HAP-1 (cell line): ENCODE measurements around the gene TXNL4B.

ENCODE experiments used
- DNase-seq, 2 experiments: peaks; one replicate each; pipeline ENCODE4 v3.0.0-alpha.2; 2016 to 2020; ENCODE audit warnings: low spot score in 2 of 2
- H3K27me3 ChIP-seq: fragments of 250-450 bp; sonication (Bioruptor Pico); 2 replicates; pipeline ENCODE4 v1.5.1; 2020; ENCODE audit warnings: low read depth, mild to moderate bottlenecking, moderate library complexity
- H3K36me3 ChIP-seq: fragments of 250-450 bp; sonication (Bioruptor Pico); replicated peaks from 2 replicates; pipeline ENCODE4 v1.5.1; 2020; ENCODE audit warnings: mild to moderate bottlenecking
- H3K4me1 ChIP-seq: fragments of 250-450 bp; sonication (Bioruptor Pico); 2 replicates; pipeline ENCODE4 v1.5.1; 2020; ENCODE audit warnings: mild to moderate bottlenecking
- H3K4me3 ChIP-seq: fragments of 250-450 bp; sonication (Bioruptor Pico); 2 replicates; pipeline ENCODE4 v1.5.1; 2020; ENCODE audit warnings: mild to moderate bottlenecking, moderate library complexity
- H3K9me3 ChIP-seq: fragments of 250-450 bp; sonication (Bioruptor Pico); 2 replicates; pipeline ENCODE4 v1.5.1; 2020; ENCODE audit warnings: mild to moderate bottlenecking, moderate library complexity
- in situ Hi-C: fragments of 300-500 bp; cut with MboI; formaldehyde crosslinking; loops from 3 replicates; pipeline ENCODE4 v1.14.3; 2020; ENCODE audit warnings: low sequenced_read_pairs, inconsistent platforms, mixed read lengths

Gene TXNL4B

GRCh38 chr16:72109300-72109699 is 15.9 kb upstream of the TXNL4B start:
- in situ Hi-C loops: no loop called here
- no peak overlapping the region for H3K4me3 ChIP-seq
- H3K9me3 ChIP-seq: no peaks in the 10 kb centered on the region
- DNase-seq: no peak
- H3K27me3 ChIP-seq: no peaks in the 10 kb centered on the region
- no peaks in the 10 kb centered on the region for H3K4me1 ChIP-seq
- peaks cover 75% of the 10 kb centered on the region for H3K36me3 ChIP-seq

- no peaks in the 10 kb centered on the region for H3K27me3 ChIP-seq
- no peak for DNase-seq
- H3K9me3 ChIP-seq: no peaks in the 10 kb centered on the region
- in situ Hi-C loops: no loop called here
- peaks cover 83% of the 10 kb centered on the region for H3K36me3 ChIP-seq
- H3K4me3 ChIP-seq: no peak overlapping the region
- H3K4me1 ChIP-seq: no peaks in the 10 kb centered on the region
These were observed 15.1 kb upstream of the TXNL4B start for GRCh38 chr16:72108353-72109102.

- peaks cover 92% of the 10 kb centered on the region for H3K36me3 ChIP-seq
- no peak for DNase-seq
- no peak overlapping the region for H3K4me3 ChIP-seq
- no peaks in the 10 kb centered on the region for H3K9me3 ChIP-seq
- no peaks in the 10 kb centered on the region for H3K4me1 ChIP-seq
- no peaks in the 10 kb centered on the region for H3K27me3 ChIP-seq
- in situ Hi-C loops: no loop called here
These were observed 14.0 kb upstream of the TXNL4B start for GRCh38 chr16:72107371-72107770.

- Histone ChIP-seq H3K27me3 (no peaks in the 10 kb centered on the region), H3K4me1 (no peaks in the 10 kb centered on the region), H3K36me3 (peaks cover 92% of the 10 kb centered on the region), H3K4me3 (no peak overlapping the region), H3K9me3 (no peaks in the 10 kb centered on the region)
- in situ Hi-C loops: no loop called here
- DNase-seq: no peak
These were observed 12.6 kb upstream of the TXNL4B start for GRCh38 chr16:72105978-72106377.

- DNase-seq: no peak
- Histone ChIP-seq H3K4me3 (no peak overlapping the region), H3K27me3 (no peaks in the 10 kb centered on the region), H3K9me3 (no peaks in the 10 kb centered on the region), H3K4me1 (no peaks in the 10 kb centered on the region), H3K36me3 (peaks cover 92% of the 10 kb centered on the region)
- in situ Hi-C loops: no loop called here
These were observed 11.5 kb upstream of the TXNL4B start for GRCh38 chr16:72104905-72105304.

GRCh38 chr16:72101195-72101594 is 7.8 kb upstream of the TXNL4B start:
- Histone ChIP-seq H3K9me3 (no peaks in the 10 kb centered on the region), H3K27me3 (no peaks in the 10 kb centered on the region), H3K36me3 (peaks cover 84% of the 10 kb centered on the region), H3K4me3 (no peak overlapping the region), H3K4me1 (no peaks in the 10 kb centered on the region)
- in situ Hi-C loops: no loop called here
- DNase-seq: no peak

GRCh38 chr16:72099377-72099818 is 6.0 kb upstream of the TXNL4B start:
- no peaks in the 10 kb centered on the region for H3K9me3 ChIP-seq
- H3K4me3 ChIP-seq: no peak overlapping the region
- peaks cover 5% of the 10 kb centered on the region for H3K4me1 ChIP-seq
- in situ Hi-C loops: no loop called here
- DNase-seq: peak; percentile 13 to 67
- H3K36me3 ChIP-seq: peaks cover 71% of the 10 kb centered on the region
- no peaks in the 10 kb centered on the region for H3K27me3 ChIP-seq

- in situ Hi-C loops: no loop called here
- H3K4me3 ChIP-seq: no peak overlapping the region
- DNase-seq: no peak
- peaks cover 5% of the 10 kb centered on the region for H3K4me1 ChIP-seq
- no peaks in the 10 kb centered on the region for H3K9me3 ChIP-seq
- H3K36me3 ChIP-seq: peaks cover 66% of the 10 kb centered on the region
- no peaks in the 10 kb centered on the region for H3K27me3 ChIP-seq
These were observed 5.5 kb upstream of the TXNL4B start for GRCh38 chr16:72098936-72099335.

GRCh38 chr16:72094266-72094610 is 818 bp upstream of the TXNL4B start:
- Histone ChIP-seq H3K36me3 (peaks cover 28% of the 10 kb centered on the region), H3K9me3 (no peaks in the 10 kb centered on the region), H3K4me1 (peaks cover 5% of the 10 kb centered on the region), H3K4me3 (peak overlapping the region; percentile 81), H3K27me3 (no peaks in the 10 kb centered on the region)
- DNase-seq: no peak
- in situ Hi-C loops: no loop called here

GRCh38 chr16:72092832-72093447 is 480 bp downstream of the TXNL4B start:
- peak overlapping the region; percentile 81 for H3K4me3 ChIP-seq
- DNase-seq: peak; percentile 54 to 65
- H3K4me1 ChIP-seq: peaks cover 5% of the 10 kb centered on the region
- H3K9me3 ChIP-seq: no peaks in the 10 kb centered on the region
- H3K36me3 ChIP-seq: peaks cover 31% of the 10 kb centered on the region
- H3K27me3 ChIP-seq: no peaks in the 10 kb centered on the region
- in situ Hi-C loops: no loop called here

- DNase-seq: no peak
- Histone ChIP-seq H3K36me3 (peaks cover 33% of the 10 kb centered on the region), H3K4me3 (no peak overlapping the region), H3K4me1 (peaks cover 5% of the 10 kb centered on the region), H3K9me3 (no peaks in the 10 kb centered on the region), H3K27me3 (no peaks in the 10 kb centered on the region)
- in situ Hi-C loops: no loop called here
These were observed 2.2 kb downstream of the TXNL4B start for GRCh38 chr16:72091217-72091616.

- no peaks in the 10 kb centered on the region for H3K4me1 ChIP-seq
- H3K36me3 ChIP-seq: peaks cover 42% of the 10 kb centered on the region
- in situ Hi-C loops: no loop called here
- H3K9me3 ChIP-seq: no peaks in the 10 kb centered on the region
- H3K27me3 ChIP-seq: no peaks in the 10 kb centered on the region
- H3K4me3 ChIP-seq: no peak overlapping the region
- DNase-seq: no peak
These were observed 8.4 kb downstream of the TXNL4B start for GRCh38 chr16:72085002-72085401.

GRCh38 chr16:72084445-72084844 is 9.0 kb downstream of the TXNL4B start:
- Histone ChIP-seq H3K36me3 (peaks cover 37% of the 10 kb centered on the region), H3K4me3 (no peak overlapping the region)

GRCh38 chr16:72083778-72084404 is 9.5 kb downstream of the TXNL4B start:
- in situ Hi-C loops: no loop called here
- Histone ChIP-seq H3K36me3 (peaks cover 31% of the 10 kb centered on the region), H3K4me3 (no peak overlapping the region)

More at GRCh38 chr16:72084445-72084844, 9.0 kb downstream of the TXNL4B start:
- DNase-seq: no peak
- no peaks in the 10 kb centered on the region for H3K27me3 ChIP-seq
- H3K9me3 ChIP-seq: no peaks in the 10 kb centered on the region
- in situ Hi-C loops: no loop called here
- no peaks in the 10 kb centered on the region for H3K4me1 ChIP-seq

More at GRCh38 chr16:72083778-72084404, 9.5 kb downstream of the TXNL4B start:
- Histone ChIP-seq H3K9me3 (no peaks in the 10 kb centered on the region), H3K4me1 (no peaks in the 10 kb centered on the region), H3K27me3 (no peaks in the 10 kb centered on the region)
- DNase-seq: no peak
